Mesodermal cell (in vitro differentiated cells): Measurements from ENCODE around the gene VMAC.

Experiments
- H3K27ac ChIP-seq: 2 replicates; pipeline ENCODE4 v1.7.0; 2013; ENCODE audit warnings: mild to moderate bottlenecking, low read depth, low read length, moderate library complexity; ENCODE audit not compliant: severe bottlenecking
- H3K36me3 ChIP-seq: 2 replicates; pipeline ENCODE4 v1.7.1; 2013; ENCODE audit warnings: mild to moderate bottlenecking, low read length, moderate library complexity; ENCODE audit not compliant: control insufficient read depth, insufficient read depth
- H3K4me1 ChIP-seq: one replicate; pipeline ENCODE4 v1.7.1; 2013; ENCODE audit warnings: mild to moderate bottlenecking, low read length; ENCODE audit not compliant: insufficient read depth, control insufficient read depth, poor library complexity, severe bottlenecking
- H3K4me3 ChIP-seq: 2 replicates; pipeline ENCODE4 v1.7.0; 2013; ENCODE audit warnings: low read length, control low read depth, mild to moderate bottlenecking; ENCODE audit not compliant: insufficient read depth, poor library complexity, severe bottlenecking; ENCODE audit errors: extremely low read depth
- H3K9me3 ChIP-seq: 2 replicates; pipeline ENCODE4 v1.7.1; 2013; ENCODE audit warnings: mild to moderate bottlenecking, low read length, moderate library complexity; ENCODE audit not compliant: control insufficient read depth
- WGBS, 2 experiments: methylation state at CpG; one replicate each; pipeline ENCODE4 v1.1.5; 2013; ENCODE audit warnings: missing lambda C conversion rate in 2 of 2; ENCODE audit not compliant: insufficient coverage in 2 of 2; 5-methylcytosine and 5-hydroxymethylcytosine counted together

VMAC gene

DNA sequence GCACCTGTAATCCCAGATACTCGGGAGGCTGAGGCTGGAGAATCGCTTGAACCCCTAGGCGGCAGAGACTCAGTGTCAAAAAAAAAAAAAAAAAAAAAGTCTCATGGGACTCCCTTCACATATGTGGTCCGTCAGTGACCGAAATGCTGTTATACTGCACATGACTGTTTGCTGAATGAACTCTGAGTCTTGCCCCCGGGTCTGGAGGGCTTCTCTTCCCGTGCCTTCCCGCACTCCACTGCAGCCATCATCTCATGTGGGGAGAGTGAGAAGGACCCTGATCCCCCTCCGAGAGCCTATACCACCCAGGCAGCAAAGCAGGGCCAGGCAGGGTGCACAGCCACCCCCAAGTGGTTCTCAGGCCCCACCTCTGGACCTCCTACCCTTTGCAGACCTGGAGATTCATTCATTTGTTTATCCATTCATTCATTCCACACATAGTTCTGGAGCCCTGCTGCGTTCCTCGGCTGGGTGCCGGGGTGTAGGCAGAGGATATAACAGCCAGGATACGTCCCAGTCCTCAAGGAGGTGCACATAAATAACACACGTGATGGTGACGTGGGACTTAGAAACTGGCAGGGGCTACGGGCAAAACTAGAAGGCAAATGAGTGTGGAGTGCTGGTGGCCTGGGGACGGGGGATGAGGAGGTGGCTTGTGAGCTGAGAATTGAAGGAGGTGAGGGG lies 15.2 kb upstream of the VMAC start:
- Histone ChIP-seq H3K9me3 (no peaks in the 10 kb centered on the region), H3K36me3 (no peaks in the 10 kb centered on the region), H3K4me1 (no peaks in the 10 kb centered on the region), H3K27ac (no peak overlapping the region), H3K4me3 (no peak overlapping the region)
- WGBS, 2 experiments = 76 to 81% methylated on average over 8 to 11 of the region's 17 CpGs

- WGBS, 2 experiments = 76 to 77% methylated on average over 5 to 9 of the region's 10 CpGs
- Histone ChIP-seq H3K4me3 (no peak overlapping the region), H3K9me3 (no peaks in the 10 kb centered on the region), H3K27ac (no peak overlapping the region), H3K36me3 (peaks cover 4% of the 10 kb centered on the region), H3K4me1 (no peaks in the 10 kb centered on the region)
Observed at GRCh38 chr19:5890099-5890498, 14.6 kb upstream of the VMAC start.

- H3K4me1 ChIP-seq = no peaks in the 10 kb centered on the region
- H3K27ac ChIP-seq = no peak overlapping the region
- H3K4me3 ChIP-seq = no peak overlapping the region
- WGBS, 2 experiments = 90% methylated on average over 3 to 4 of the region's 4 CpGs
- H3K9me3 ChIP-seq = no peaks in the 10 kb centered on the region
- peaks cover 15% of the 10 kb centered on the region for H3K36me3 ChIP-seq
Observed at GRCh38 chr19:5891572-5891937, 13.1 kb upstream of the VMAC start.

GRCh38 chr19:5891938-5892771 lies 12.5 kb upstream of the VMAC start:
- 54 to 56% methylated on average over 31 to 34 of the region's 48 CpGs for WGBS, 2 experiments
- Histone ChIP-seq H3K27ac (no peak overlapping the region), H3K4me3 (no peak overlapping the region), H3K36me3 (peaks cover 21% of the 10 kb centered on the region), H3K4me1 (no peaks in the 10 kb centered on the region), H3K9me3 (no peaks in the 10 kb centered on the region)

GRCh38 chr19:5892772-5893275 lies 11.8 kb upstream of the VMAC start:
- no peaks in the 10 kb centered on the region for H3K4me1 ChIP-seq
- 81 to 82% methylated on average over 11 to 13 of the region's 15 CpGs for WGBS, 2 experiments
- H3K27ac ChIP-seq = no peak overlapping the region
- H3K4me3 ChIP-seq = no peak overlapping the region
- no peaks in the 10 kb centered on the region for H3K9me3 ChIP-seq
- H3K36me3 ChIP-seq = peaks cover 21% of the 10 kb centered on the region

GRCh38 chr19:5893296-5893903 lies 11.3 kb upstream of the VMAC start:
- Histone ChIP-seq H3K4me3 (no peak overlapping the region), H3K9me3 (no peaks in the 10 kb centered on the region), H3K4me1 (no peaks in the 10 kb centered on the region), H3K36me3 (peaks cover 21% of the 10 kb centered on the region), H3K27ac (no peak overlapping the region)
- 86 to 87% methylated on average over 13 of the region's 13 CpGs for WGBS, 2 experiments

DNA sequence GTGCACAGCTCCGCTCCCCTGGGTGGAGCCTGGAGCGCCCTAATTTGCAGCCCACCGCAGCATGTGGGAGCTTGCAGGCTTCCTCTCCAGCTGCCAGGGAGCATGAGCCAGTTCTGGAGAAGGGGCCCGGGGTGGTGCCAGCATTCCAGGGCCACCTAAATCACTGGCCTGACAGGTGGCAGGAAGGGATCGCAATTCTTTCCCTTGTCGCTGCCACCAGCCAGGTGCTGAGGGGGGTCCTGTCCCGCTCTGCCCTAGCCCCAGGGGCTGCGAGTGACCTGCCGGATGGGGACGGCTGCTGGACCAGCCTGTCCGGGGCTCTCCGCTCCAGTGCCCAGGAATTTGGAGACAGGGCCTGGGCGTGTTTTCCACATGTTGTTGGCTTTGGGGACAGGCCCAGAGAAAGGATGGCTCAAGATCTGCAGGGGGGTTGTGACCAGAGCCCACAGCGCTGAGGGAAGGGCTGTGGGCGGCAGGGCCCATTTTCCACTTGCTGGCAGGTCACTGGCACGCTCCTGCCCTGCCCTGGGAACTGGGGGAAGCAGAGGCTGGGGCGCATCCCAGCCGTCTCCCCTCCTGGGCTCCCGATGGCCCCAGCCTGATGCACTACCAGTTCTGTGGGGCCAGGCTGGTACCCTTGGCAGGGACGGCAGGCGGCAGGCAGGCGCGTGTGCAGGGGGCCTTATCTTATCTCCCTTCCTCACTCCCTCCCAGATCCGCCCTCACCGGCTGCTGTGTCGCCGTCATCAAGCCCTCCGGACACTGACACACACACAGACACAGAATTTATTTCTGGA lies 10.6 kb upstream of the VMAC start:
- Histone ChIP-seq H3K9me3 (no peaks in the 10 kb centered on the region), H3K36me3 (peaks cover 21% of the 10 kb centered on the region), H3K27ac (no peak overlapping the region), H3K4me1 (no peaks in the 10 kb centered on the region), H3K4me3 (no peak overlapping the region)
- WGBS, 2 experiments = 91 to 95% methylated on average over 27 to 28 of the region's 28 CpGs

DNA sequence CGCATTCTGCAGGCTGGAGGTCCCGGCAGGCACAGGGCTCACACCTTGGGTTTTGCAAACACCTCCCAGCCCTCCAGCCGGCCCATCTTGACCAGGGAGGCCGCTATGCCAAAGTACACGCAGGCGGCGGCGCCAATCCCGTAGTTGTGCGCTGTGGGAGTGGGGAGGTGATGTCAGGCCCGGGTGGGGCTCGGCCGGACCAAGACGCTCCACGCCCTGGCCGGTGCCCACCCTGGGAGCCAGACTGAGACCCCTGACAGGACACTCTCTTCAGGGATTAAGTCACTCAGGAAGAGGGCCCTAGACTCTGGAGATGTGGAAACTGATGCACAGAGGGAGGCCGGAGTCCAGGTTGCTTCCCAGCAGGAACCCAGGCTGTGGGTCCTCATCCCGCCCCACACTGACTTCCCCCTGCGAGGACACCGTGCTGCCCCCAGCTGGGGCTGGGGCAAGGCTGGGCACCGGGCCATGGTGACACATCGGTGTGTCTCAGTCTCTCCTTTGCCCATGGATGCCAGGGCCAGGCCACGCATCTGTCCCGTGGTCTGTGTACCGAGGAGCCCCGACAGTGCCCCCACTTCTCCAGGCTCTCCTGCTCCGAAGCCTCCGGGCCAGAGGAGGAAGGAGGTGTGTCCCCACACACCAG lies 9.8 kb upstream of the VMAC start:
- Histone ChIP-seq H3K4me1 (no peaks in the 10 kb centered on the region), H3K27ac (no peak overlapping the region), H3K9me3 (no peaks in the 10 kb centered on the region), H3K4me3 (no peak overlapping the region), H3K36me3 (peaks cover 22% of the 10 kb centered on the region)
- 94 to 96% methylated on average over 27 to 28 of the region's 28 CpGs for WGBS, 2 experiments

DNA sequence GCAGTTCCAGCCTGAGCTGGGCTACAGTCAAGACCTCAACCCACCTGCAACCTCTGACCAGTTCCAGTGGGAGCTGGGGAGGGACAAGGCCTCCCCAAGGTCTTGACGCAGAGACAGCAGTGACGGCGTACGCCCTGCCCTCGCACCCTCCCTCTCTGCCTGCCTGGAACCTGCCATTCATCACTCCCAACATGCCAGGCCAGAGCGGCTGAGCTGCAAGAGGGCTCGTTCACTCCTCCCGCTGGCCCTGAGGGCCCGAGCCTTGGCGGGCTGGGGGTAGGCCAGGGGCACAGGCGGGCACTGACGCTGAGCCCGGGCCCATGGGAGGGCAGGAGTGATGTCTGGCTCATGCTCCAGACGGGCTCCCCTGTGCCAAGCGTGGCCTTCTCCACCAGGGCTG lies 9.3 kb upstream of the VMAC start:
- Histone ChIP-seq H3K36me3 (peaks cover 28% of the 10 kb centered on the region), H3K27ac (no peak overlapping the region), H3K4me1 (no peaks in the 10 kb centered on the region), H3K4me3 (no peak overlapping the region), H3K9me3 (no peaks in the 10 kb centered on the region)
- 83 to 84% methylated on average over 13 to 14 of the region's 15 CpGs for WGBS, 2 experiments

DNA sequence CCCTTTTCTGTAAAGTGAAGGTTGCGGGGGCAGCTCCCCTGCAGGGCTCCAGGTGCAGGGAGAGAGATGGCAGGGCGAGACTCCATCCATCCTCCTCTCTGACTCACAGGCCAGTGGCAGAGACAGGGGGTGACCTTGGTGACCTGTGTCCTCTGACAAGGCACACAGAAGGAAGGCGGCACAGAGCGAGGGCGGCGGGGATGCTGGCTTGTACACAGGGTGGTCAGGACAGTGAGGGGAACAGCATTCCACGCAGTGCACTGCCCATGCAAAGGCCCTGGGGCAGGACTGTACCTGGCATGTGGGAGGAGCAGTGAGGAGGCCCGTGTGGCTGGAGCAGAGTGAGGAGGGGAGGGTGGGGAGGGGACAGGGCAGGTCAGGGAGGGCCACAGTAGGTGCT lies 8.8 kb upstream of the VMAC start:
- Histone ChIP-seq H3K27ac (no peak overlapping the region), H3K9me3 (no peaks in the 10 kb centered on the region), H3K4me3 (no peak overlapping the region), H3K36me3 (peaks cover 31% of the 10 kb centered on the region), H3K4me1 (no peaks in the 10 kb centered on the region)
- WGBS, 2 experiments = 89 to 92% methylated on average over 4 to 6 of the region's 8 CpGs
